T47D (cell line): Measurements from ENCODE around the gene ARID5A.

Experiments used
- DNase-seq, 2 experiments: peaks; one replicate each; pipeline versions ENCODE4 v3.0.0 to v3.0.0-alpha.2; 2011 to 2012; ENCODE audit warnings: low read depth in 1 of 2, low spot score in 1 of 2
- JUND ChIP-seq: IDR thresholded peaks from 2 replicates; pipeline ENCODE4 v1.6.1; 2012; ENCODE audit warnings: low read depth
- in situ Hi-C: cut with HindIII; loops from 2 replicates; pipeline ENCODE4 v1.10.0; 2016; ENCODE audit warnings: low sequenced_read_pairs, low pct_unique_long_range_greater_than_20kb

The ARID5A gene

GRCh38 chr2:96526101-96526591 lies 10.4 kb upstream of the ARID5A start:
- no peak for DNase-seq
- in situ Hi-C loops = no loop called here
- TF ChIP-seq JUND = no peak

GRCh38 chr2:96526615-96527285 lies 9.8 kb upstream of the ARID5A start:
- no peak for DNase-seq
- in situ Hi-C loops = no loop called here
- TF ChIP-seq JUND = no peak

DNA sequence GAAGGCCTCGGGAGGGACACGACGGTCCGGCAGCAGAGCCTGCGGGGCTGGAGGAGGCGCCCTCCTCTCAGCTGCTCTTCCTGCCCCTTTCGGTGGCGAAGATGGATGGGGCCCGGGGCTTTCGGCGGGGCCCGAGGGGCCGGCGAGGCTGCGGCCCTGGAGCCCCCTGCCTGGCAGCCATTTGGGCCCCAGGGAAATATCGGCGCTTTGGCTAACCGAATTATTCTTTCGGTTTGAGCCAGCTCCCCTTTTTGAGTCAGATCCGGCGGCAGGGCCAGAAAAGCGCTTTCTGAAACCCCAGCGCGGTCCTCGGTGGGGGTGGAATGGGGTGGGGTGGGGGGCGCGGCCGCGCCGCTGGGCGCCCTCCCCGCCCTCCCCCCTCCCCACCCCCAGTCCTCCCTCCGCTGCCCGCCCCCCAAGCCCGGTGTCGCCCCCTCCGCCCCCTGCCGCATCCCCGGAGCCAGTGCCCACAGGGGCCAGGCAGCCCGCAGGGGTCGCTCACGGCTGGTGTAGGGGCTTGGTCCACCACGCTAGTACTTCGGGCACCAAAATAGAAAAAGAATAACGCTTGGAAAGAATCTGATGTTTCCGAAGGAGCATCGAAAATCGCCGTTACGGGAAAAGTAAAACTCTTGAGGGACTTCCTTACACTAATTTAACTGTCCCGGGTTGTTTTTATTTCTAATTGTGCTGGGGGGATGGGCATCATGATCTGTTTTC lies 9.1 kb upstream of the ARID5A start:
- in situ Hi-C loops = no loop called here
- DNase-seq = no peak
- TF ChIP-seq JUND = no peak

DNA sequence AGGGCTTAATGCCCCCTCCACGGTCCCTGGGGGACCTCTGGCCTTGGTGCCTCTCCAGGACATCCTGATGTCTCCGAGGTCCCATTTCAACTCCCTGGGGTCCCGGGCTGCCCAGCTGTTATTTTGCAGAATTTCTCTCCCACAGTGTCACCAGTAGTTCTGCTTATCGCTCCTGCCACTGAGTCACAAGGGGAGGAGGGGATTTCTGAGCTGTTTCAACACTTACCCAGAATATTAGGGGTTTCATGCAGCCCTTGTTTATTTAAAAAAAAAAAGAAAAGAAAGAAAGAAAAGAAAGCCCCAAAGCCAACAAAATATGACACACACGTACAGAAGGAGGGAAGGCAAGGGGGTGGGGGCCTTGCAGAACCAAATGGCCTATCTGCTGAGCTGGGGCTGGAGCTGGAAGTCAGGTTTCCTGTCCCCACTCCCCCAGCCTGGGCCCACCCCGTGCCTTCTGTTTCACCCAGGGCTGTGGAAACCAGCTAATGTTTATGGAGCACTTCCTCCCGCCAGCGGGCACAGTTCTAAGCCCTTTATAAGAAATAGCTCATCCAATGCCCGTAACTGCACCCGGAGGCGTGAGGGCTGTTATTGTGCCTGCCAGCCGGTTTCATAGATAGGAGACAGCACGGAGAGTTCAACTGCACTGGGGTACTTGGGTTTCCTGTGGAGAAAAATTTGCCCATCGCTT lies 8.4 kb upstream of the ARID5A start:
- no peak for TF ChIP-seq JUND
- no peak for DNase-seq
- in situ Hi-C loops = no loop called here

GRCh38 chr2:96528700-96529375 lies 7.7 kb upstream of the ARID5A start:
- no peak for DNase-seq
- in situ Hi-C loops = no loop called here
- no peak for TF ChIP-seq JUND

DNA sequence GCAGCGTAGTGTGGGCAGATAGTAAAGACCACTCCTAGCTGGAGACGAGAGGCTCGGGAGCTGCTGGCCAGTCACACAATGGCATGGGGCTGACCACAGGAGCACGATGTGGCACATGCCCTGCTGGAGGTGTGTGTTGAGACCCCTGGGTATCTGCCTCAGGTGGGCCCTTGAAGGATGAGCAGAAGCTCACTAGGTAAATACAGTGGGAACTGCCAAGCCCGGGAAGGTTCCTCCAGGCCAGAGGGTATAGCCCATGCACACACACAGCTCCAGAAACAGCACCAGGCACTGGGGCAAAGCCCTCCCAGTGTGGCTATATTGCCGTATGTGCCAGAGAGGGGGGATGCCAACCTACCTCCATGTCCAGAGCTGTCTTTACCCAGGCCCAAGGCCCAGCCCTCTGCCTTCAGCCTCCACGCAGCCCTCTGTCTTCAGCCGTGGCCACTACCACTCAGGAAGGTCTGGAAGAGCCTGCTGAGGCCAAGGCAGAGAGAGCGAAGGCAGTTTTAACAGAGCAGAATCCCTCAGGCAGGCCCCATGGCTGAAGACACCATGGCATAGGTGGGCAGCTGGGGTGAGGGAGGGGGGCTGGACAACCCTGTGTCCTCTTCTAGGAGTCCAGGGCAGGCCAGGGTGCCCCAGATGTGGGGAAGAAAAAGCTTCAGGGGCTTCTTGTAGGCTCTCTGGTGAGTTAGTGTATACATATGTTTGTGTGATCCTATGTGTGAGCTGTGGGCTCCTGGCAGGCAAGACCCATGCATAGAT lies 7.0 kb upstream of the ARID5A start:
- no peak for DNase-seq
- TF ChIP-seq JUND = no peak
- in situ Hi-C loops = no loop called here

DNA sequence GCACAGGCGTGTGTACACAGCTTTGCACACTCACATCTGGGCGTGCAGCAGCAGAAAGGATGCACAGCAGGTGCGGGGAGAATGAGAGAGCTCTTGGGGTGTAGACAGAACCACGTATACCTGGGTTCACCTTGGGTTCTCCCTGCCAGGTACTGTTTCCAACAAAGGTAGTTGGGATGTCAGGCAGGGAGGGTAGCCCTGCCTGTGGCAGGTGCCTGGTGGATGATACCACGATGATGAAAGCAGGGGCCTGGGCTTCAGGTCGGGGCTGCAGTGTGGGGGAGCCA lies 6.5 kb upstream of the ARID5A start:
- in situ Hi-C loops = no loop called here
- TF ChIP-seq JUND = no peak
- DNase-seq = no peak

DNA sequence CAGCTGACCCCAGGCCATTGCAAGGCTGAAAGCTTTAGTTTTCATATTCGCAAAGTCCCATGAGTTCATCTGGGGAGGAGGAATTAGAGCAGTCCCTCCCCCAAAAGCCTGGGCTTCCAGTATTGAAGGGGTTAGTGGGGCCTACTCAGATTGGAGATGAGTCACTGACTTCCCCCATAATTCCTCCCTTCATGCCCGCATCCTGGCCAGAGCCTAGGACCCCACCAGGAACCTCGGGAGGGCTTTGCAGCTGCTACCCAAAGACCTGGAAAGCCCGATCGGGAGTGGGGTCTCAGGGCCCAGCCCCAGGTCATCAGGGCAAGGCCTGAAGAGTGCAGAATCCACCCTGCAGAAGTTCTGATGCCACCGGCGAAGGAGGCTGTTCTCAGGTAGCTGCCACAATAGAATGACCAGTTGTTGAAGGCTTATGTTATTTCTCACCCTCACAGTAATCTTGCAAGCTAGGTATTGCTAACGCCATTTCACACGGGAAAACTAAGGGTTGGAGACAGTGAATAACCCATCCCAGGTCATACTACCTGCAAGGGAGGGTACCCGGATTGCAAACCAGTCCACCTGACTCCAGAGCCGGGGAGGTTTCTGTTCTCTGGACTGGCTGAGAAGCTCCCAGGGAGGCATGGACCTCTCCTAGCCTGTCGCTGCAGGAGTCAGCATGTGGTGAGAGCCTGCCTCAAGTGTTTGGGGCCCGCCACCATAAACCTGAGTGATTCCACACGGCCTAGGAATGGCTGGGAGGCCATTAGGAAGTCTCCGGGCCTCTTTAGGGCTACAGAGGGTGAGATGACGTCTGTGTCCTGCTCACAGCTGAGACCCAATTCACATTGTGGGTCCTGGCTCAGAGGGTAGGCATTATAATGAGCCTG lies 5.8 kb upstream of the ARID5A start:
- no peak for TF ChIP-seq JUND
- DNase-seq = no peak
- in situ Hi-C loops = no loop called here

GRCh38 chr2:96531366-96531765 lies 5.2 kb upstream of the ARID5A start:
- TF ChIP-seq JUND = no peak
- no peak for DNase-seq
- in situ Hi-C loops = no loop called here

DNA sequence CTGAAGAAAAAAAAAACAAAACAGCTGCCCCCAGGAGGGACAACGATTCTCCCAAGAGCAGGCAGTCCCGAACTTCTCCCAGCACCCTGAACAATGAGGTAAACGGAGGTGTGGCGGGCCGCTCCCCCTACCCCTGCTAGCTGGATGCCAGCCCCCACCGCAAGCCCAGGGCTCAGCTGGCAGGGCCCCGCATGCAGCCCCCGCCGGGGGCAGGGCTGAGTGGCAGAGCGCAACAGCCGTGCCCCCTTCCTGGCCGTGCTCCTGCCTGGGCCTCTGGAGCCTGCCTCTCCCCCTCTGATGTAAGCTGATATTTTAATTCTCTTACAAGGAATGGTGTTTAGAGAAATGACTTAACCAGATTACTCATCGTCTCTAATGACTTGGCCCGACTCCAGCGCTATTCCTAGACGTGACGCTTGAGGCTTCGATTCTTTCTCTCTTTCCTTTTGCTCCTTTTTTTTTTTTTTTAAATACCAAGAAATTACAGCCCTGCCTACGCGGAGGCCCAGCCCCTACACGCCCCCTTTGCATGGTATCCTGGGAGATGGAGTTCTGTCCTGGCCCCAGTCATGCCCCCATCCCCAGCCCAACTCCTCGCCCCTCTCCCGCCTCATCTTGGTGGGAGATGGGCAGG lies 4.6 kb upstream of the ARID5A start:
- DNase-seq = peak; percentile 54 to 77
- in situ Hi-C loops = no loop called here
- no peak for TF ChIP-seq JUND
